ENCODE results near the gene ATP2A1.
"Not testable (repeated sequence)": the region's sequence is repeated elsewhere in the genome, so short reads cannot be mapped to it uniquely, and the experiment has no call there.

DNA sequence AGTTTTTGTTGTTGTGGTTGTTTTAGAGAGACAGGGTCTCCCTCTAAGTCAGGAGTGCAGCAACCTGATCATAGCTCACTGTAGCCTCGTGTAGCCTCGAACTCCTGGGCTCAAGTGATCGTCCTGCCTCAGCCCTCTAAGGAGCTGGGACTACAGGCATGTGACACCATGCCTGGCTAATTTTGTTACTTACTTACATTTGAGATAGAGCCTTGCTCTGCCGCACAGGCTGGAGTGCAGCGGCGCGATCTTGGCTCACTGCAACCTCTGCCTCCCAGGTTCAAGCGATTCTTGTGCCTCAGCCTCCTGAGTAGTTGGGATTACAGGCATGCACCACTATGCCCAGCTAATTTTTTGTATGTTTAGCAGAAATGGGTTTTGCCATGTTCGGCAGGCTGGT, 10.6 kb upstream of the ATP2A1 start:
- TF ChIP-seq, protein P1, sequence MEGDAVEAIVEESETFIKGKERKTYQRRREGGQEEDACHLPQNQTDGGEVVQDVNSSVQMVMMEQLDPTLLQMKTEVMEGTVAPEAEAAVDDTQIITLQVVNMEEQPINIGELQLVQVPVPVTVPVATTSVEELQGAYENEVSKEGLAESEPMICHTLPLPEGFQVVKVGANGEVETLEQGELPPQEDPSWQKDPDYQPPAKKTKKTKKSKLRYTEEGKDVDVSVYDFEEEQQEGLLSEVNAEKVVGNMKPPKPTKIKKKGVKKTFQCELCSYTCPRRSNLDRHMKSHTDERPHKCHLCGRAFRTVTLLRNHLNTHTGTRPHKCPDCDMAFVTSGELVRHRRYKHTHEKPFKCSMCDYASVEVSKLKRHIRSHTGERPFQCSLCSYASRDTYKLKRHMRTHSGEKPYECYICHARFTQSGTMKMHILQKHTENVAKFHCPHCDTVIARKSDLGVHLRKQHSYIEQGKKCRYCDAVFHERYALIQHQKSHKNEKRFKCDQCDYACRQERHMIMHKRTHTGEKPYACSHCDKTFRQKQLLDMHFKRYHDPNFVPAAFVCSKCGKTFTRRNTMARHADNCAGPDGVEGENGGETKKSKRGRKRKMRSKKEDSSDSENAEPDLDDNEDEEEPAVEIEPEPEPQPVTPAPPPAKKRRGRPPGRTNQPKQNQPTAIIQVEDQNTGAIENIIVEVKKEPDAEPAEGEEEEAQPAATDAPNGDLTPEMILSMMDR (IDR thresholded peaks at IDR 0.05; ENCODE audit: control extremely low read depth in 1 of 3, insufficient read depth in 1 of 3, low read depth in 1 of 3, low read length in 3 of 3), result not testable (repeated sequence)
- not testable (repeated sequence) for TF ChIP-seq HDAC2 (IDR thresholded peaks at IDR 0.05; ENCODE audit: borderline replicate concordance in 1 of 2, low read depth in 2 of 2, low read length in 2 of 2); PHF8 (conservative IDR thresholded peaks at IDR 0.05; ENCODE audit: low read depth, low read length); POLR2A (IDR thresholded peaks at IDR 0.05; ENCODE audit: control extremely low read depth in 1 of 2, low read depth in 2 of 2, low read length in 2 of 2); JUND (IDR thresholded peaks at IDR 0.05; ENCODE audit: low read length); RBBP5 (IDR thresholded peaks at IDR 0.05; ENCODE audit: borderline replicate concordance, low read depth, low read length); CEBPB (IDR thresholded peaks at IDR 0.05; ENCODE audit: low read depth, low read length)

Measured in H1 (cell line).